Measurements from ENCODE around the gene ATXN2.

ATXN2 gene

DNA sequence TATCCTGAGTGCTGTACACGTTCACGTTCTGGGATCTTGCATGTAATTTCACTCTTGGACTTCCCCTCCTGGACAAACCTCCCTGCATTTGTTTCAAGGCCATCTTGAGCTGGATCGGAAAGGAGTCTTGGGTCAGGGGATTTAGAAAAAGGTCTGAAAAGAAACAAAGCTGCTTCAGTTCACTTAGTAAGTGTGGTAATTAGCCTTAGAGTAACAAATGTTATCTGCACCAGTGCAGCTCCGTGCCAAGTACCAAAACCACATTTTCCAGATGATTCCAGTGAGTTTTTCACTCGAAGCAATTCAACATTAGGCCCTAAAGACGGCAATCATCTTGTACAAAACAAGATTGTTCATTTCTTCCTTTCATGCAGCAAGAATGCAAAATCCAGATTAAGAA is 39.4 kb upstream of the ATXN2 start:
- no peak for DNase-seq
- H3K9me3 ChIP-seq = no peaks in the 10 kb centered on the region
- no peaks in the 10 kb centered on the region for H3K27me3 ChIP-seq
- intact Hi-C loops (cut with DNase I; ENCODE audit: low total_unique reads) = no loop called here
- TF ChIP-seq, protein P1, sequence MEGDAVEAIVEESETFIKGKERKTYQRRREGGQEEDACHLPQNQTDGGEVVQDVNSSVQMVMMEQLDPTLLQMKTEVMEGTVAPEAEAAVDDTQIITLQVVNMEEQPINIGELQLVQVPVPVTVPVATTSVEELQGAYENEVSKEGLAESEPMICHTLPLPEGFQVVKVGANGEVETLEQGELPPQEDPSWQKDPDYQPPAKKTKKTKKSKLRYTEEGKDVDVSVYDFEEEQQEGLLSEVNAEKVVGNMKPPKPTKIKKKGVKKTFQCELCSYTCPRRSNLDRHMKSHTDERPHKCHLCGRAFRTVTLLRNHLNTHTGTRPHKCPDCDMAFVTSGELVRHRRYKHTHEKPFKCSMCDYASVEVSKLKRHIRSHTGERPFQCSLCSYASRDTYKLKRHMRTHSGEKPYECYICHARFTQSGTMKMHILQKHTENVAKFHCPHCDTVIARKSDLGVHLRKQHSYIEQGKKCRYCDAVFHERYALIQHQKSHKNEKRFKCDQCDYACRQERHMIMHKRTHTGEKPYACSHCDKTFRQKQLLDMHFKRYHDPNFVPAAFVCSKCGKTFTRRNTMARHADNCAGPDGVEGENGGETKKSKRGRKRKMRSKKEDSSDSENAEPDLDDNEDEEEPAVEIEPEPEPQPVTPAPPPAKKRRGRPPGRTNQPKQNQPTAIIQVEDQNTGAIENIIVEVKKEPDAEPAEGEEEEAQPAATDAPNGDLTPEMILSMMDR (IDR thresholded peaks at IDR 0.05) = no peak
- peaks cover 0 to 38% (median 26%) of the 10 kb centered on the region in 4 donors for H3K4me1 ChIP-seq
- peaks cover 0 to 9% (median 0%) of the 10 kb centered on the region in 3 donors for H3K36me3 ChIP-seq
- H3K4me3 ChIP-seq = no peak overlapping the region
- H3K27ac ChIP-seq = no peak overlapping the region

DNA sequence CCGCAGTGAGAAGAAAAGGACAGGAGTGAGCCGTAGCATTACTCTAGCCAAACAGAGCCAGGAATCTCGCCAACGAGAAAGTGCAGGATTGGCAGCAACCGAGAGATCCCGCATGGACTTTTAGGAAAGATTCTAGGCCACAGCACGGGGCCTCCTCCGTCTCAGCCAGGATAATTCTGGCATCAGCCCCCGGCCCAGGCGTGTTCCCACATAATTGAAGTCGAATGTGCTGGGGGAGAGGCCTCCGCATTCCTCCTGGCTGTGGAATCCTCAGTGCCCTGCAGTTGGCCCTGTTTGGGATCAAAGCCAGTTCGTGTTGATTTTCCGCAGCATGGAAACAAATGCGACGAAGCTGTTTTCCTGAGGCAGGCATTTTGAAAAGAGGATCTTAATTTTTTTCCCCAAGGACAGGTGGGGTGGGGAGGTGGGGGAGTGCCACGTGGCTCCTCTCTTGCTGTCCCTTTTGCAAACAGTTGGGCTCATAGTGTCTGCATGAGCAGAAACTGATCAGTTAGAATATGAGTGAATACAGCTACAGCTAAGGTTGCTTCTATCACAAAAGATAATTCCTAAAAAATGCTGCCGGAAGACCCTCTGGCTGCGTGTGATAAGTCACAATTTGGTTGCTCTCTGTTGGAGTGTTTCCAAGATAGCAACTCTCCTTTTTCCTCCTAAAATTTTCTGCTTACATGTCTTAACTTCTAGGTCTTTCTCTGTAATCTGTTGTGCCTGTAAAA is 37.3 kb upstream of the ATXN2 start:
- H3K9me3 ChIP-seq = no peaks in the 10 kb centered on the region
- H3K27me3 ChIP-seq = no peaks in the 10 kb centered on the region
- peak overlapping the region; percentile 24 to 36 for H3K4me3 ChIP-seq
- intact Hi-C loops (cut with DNase I; ENCODE audit: low total_unique reads) = no loop called here
- peak; percentile 65 to 83 for DNase-seq
- peaks cover 0 to 21% (median 18%) of the 10 kb centered on the region in 4 donors for H3K4me1 ChIP-seq
- peak overlapping the region; percentile 68 to 80 for H3K27ac ChIP-seq
- H3K36me3 ChIP-seq = no peaks in the 10 kb centered on the region
- TF ChIP-seq, protein P1 (IDR thresholded peaks at IDR 0.05) = no peak

DNA sequence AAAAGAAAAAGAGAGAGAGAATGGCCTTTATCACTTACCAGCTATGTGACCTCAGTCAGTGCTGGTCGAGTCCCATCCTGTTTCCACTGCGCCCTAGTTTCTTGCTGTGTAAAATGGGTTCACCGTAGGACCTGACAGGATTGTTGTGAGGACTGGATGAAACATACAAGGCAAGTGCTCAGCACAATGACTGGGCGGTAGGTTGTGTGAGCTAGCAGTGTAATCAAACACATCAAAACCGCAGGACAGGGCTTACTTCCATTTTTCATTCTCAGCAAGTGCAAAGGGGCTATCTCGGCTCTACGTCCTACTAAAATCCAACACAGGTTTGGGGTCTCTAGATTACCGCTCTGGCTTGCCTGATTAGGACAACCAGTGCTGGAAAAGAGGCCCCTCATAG is 36.4 kb upstream of the ATXN2 start:
- Histone ChIP-seq H3K4me3 (no peak overlapping the region), H3K27ac (peak overlapping the region; percentile 68 to 80), H3K36me3 (no peaks in the 10 kb centered on the region), H3K4me1 (peaks cover 0 to 21% (median 18%) of the 10 kb centered on the region in 4 donors), H3K9me3 (no peaks in the 10 kb centered on the region), H3K27me3 (no peaks in the 10 kb centered on the region)
- TF ChIP-seq, protein P1 (IDR thresholded peaks at IDR 0.05) = no peak
- DNase-seq = no peak
- intact Hi-C loops (cut with DNase I; ENCODE audit: low total_unique reads) = no loop called here

DNA sequence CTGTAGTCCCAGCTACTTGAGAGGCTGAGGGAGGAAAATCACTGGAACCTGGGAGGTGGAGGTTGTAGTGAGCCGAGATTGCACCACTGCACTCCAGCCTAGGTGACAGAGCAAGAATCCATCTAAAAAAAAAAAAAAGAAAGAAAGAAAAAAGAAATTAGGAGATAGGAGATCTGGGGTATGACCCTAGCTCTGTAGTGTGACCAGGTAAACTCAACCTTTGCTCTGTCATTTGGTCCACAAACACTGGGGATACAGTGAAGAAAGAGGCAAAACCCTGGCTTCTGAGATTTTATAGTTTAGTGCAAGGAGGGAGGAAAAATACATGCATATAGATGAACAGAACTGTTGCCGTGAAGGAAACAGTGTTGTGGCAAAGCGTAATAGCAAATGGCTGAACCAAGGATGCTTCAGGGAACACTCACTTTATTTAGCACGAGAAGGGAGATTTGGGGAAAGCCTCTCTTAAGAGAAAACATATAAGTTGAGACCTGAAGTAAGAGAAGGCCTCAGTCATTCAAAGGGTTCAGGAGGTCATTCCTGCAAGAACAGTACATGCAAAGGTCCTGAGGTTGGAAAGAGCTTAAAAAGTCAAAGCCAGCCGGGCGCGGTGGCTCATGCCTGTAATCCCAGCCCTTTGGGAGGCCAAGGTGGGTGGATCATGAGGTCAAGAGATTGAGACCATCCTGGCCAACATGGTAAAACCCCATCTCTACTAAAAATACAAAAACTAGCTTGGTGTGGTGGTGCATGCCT is 29.6 kb upstream of the ATXN2 start:
- intact Hi-C loops (cut with DNase I; ENCODE audit: low total_unique reads) = no loop called here
- H3K36me3 ChIP-seq = no peaks in the 10 kb centered on the region

DNA sequence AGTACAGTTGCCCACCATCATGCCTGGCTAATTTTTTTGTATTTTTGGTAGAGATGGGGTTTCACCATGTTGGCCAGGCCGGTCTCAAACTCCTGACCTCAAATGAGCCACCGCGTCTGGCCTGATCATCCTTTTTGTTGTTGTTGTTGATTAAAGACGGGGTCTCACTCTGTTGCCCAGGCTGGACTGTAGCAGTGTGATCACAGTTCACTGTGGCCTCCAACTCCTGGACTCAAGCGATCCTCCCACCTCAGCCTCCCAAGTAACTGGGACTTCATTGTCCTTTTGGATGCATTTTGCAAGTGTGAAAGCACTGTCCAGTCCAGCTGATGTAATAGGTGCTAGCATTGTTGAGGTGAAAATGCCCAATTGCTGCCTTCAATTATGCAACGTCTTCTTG is 27.1 kb upstream of the ATXN2 start:
- no peak overlapping the region for H3K27ac ChIP-seq
- no peak overlapping the region for H3K4me3 ChIP-seq
- intact Hi-C loops (cut with DNase I; ENCODE audit: low total_unique reads) = no loop called here
- no peaks in the 10 kb centered on the region for H3K9me3 ChIP-seq
- no peak for DNase-seq
- H3K4me1 ChIP-seq = no peaks in the 10 kb centered on the region
- TF ChIP-seq, protein P1 (IDR thresholded peaks at IDR 0.05) = no peak
- no peaks in the 10 kb centered on the region for H3K27me3 ChIP-seq
- no peaks in the 10 kb centered on the region for H3K36me3 ChIP-seq

More for the DNA sequence above, 29.6 kb upstream of the ATXN2 start:
- TF ChIP-seq, protein P1 (IDR thresholded peaks at IDR 0.05) = no peak
- H3K27me3 ChIP-seq = no peaks in the 10 kb centered on the region
- no peaks in the 10 kb centered on the region for H3K4me1 ChIP-seq
- no peak for DNase-seq
- H3K9me3 ChIP-seq = no peaks in the 10 kb centered on the region
- no peak overlapping the region for H3K4me3 ChIP-seq
- H3K27ac ChIP-seq = no peak overlapping the region
